T-helper 9 cell (primary cell): ENCODE measurements around the gene MTX2.

Source experiments
- DNase-seq: peaks from one replicate; pipeline ENCODE4 v3.0.0-alpha.2; 2020

MTX2 gene

DNA sequence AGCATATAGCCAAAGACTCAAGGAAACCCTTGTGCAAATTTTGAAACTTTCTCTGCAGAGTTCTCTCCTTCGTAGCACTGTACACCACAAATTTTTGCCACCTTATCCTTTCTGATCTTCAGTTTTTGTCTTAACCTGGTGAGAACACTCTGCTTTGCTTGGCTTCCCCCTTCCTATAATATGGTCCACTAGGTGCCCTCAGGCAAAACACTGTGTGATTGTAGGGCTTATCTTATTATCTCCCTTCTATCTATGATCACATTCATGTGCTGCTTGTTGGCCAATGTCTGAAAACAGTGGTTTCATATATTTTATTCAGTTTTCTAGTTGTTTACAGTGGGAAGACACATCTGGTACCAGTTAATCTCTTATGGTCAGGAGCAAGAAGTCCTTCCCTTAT, 111.1 kb downstream of the MTX2 start:
- no peak for DNase-seq

DNA sequence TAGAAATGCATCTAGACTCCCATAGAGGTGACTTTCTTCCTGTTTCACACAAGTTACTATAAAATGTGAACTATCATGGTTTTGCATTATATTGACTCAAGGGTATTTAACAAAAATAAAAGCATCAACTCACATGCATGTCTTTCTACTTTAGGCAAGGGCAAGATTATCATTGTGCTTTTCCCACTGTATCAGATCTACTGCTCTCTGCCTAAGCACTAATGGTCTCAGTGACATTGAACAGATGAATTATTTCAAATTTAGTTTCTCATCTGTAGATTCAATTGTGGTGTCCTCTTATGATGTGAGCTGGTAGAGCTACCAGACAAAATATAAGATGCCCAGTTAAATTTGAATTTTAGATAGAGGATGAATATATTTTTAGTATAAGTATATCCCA, 113.9 kb downstream of the MTX2 start:
- no peak for DNase-seq

DNA sequence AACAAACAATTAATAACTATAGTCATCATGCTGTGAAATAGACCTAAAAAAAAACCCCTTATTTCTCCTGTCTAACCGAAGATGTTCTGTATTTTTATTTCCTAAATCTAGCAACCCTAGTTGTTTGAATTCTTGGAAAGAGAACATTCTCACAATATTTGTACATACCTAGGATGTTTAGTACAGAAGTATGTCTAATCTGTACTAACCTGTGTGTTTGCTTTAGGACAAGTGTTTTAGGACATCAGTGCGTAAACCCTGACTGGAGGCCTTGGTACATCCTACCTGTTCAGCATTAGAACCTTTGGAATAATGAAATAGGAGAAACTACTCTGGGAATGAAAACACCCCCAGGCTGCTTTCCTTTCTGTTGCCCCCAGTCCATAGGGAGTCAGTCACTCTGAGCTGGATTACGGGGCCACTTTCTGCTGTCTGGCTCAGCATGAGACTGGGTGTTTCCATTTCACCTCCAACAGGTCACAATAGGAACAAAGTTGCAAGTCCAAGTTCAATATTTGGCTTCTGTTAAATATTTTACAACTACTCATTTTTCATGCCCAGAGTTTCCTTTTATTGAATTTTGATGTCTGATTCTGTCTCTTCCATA, 114.7 kb downstream of the MTX2 start:
- no peak for DNase-seq

DNA sequence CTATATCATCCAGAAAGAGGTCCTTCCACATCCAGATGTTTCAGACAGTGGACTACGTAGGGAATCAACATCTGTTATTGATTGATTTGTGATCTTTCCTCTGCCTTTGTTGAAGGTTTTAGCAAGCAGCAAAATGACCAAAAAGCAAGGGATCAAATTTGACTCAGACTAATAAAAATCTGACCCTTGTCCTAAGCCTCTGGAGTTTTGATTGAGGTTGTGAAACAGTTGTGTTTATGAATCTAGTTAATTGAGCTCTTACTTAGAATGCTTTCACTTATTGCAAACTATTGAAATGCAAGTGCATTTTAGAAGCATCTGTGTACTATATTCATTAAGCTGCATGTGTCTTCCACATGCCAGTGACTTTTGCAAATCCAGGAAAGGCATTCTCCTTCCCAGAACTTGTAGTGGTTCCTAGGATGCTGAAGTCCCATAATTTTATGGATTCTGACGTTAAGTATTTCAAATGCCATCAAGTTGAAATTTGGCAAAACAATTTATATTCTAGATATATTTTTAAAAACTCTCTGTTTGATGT, 116.0 kb downstream of the MTX2 start:
- DNase-seq: no peak

DNA sequence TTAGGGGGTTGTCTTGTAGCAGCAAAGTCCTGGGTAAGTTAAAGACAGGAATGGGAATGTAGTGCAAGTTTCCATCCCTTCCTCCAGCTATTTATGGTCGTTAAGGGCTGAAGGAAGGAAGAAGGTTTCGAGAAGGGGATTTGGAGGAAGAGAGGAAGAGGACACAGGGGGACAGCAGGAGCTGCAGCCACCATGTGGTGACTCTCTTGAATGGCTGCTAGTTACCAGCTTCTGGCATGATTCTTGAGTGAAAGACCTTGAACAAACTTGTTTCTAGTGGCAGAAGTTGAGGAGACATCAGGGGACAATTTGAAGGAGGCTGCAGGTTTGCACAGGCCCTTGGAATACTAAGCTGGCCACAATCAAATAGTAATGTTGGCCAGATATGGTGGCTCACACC, 116.6 kb downstream of the MTX2 start:
- no peak for DNase-seq
